GM10847 (cell line): ENCODE results near the gene ATP8A2.

Experiments used
- POLR2A ChIP-seq: IDR thresholded peaks from 2 replicates; pipeline ENCODE4 v1.6.1; 2011; ENCODE audit not compliant: insufficient read length; ENCODE audit errors: extremely low read depth

ATP8A2 gene

GRCh38 chr13:25604106-25604505 lies 232.3 kb downstream of the ATP8A2 start:
- TF ChIP-seq POLR2A = no peak

GRCh38 chr13:25607096-25607495 lies 235.3 kb downstream of the ATP8A2 start:
- TF ChIP-seq POLR2A = no peak

- TF ChIP-seq POLR2A = no peak
Measured at GRCh38 chr13:25608181-25608580, 236.4 kb downstream of the ATP8A2 start.

GRCh38 chr13:25616674-25617073 lies 244.9 kb downstream of the ATP8A2 start:
- TF ChIP-seq POLR2A = no peak

GRCh38 chr13:25619897-25620296 lies 248.1 kb downstream of the ATP8A2 start:
- no peak for TF ChIP-seq POLR2A

- no peak for TF ChIP-seq POLR2A
Measured at GRCh38 chr13:25625414-25625813, 253.6 kb downstream of the ATP8A2 start.

GRCh38 chr13:25630329-25630900 lies 258.6 kb downstream of the ATP8A2 start:
- no peak for TF ChIP-seq POLR2A

- no peak for TF ChIP-seq POLR2A
Measured at GRCh38 chr13:25632166-25632888, 260.6 kb downstream of the ATP8A2 start.

GRCh38 chr13:25633093-25633492 lies 261.3 kb downstream of the ATP8A2 start:
- no peak for TF ChIP-seq POLR2A

GRCh38 chr13:25645681-25646080 lies 273.9 kb downstream of the ATP8A2 start:
- TF ChIP-seq POLR2A = no peak

GRCh38 chr13:25649001-25649633 lies 277.3 kb downstream of the ATP8A2 start:
- TF ChIP-seq POLR2A = no peak

GRCh38 chr13:25652764-25653163 lies 281.0 kb downstream of the ATP8A2 start:
- TF ChIP-seq POLR2A = no peak

- no peak for TF ChIP-seq POLR2A
Measured at GRCh38 chr13:25654322-25654721, 282.5 kb downstream of the ATP8A2 start.

- no peak for TF ChIP-seq POLR2A
Measured at GRCh38 chr13:25657157-25657556, 285.4 kb downstream of the ATP8A2 start.

- TF ChIP-seq POLR2A = no peak
Measured at GRCh38 chr13:25659091-25659795, 287.5 kb downstream of the ATP8A2 start.

- no peak for TF ChIP-seq POLR2A
Measured at GRCh38 chr13:25660996-25661395, 289.2 kb downstream of the ATP8A2 start.

- TF ChIP-seq POLR2A = no peak
Measured at GRCh38 chr13:25662516-25662915, 290.7 kb downstream of the ATP8A2 start.

GRCh38 chr13:25668345-25668744 lies 296.6 kb downstream of the ATP8A2 start:
- TF ChIP-seq POLR2A = no peak
